IMR-90 (cell line): ENCODE measurements around the gene RNASE3. TPM values are rescaled to one million over a fixed set of nuclear protein-coding genes. Genes with fewer than 3 reads are reported as not detected.

Source experiments
- ATAC-seq: fragments of 200-7000 bp; cut with Tn5 transposase; 2 replicates; pipeline ENCODE4 v1.9.1; 2020; ENCODE audit warnings: low read depth, mild to moderate bottlenecking, moderate library complexity
- BruUV-seq: library from RNA; stranded (reverse); fragments of 400-500 nt; replicated peaks from 2 replicates; lab custom pipeline; 2021; lab: Mats Ljungman, UMichigan
- CTCF ChIA-PET: fragments of 300-600 bp; formaldehyde crosslinking; extraction: SDS; loops from one replicate; lab custom pipeline; 2021; ENCODE audit warnings: antibody characterized with exemption; lab: Yijun Ruan, JAX
- POLR2A ChIA-PET: fragments of 300-600 bp; sonication (Branson Sonifier 250); formaldehyde crosslinking; loops from one replicate; lab custom pipeline; 2022; ENCODE audit warnings: antibody characterized with exemption; ENCODE audit not compliant: unreplicated experiment; lab: Charles Lee
- DNase-seq: peaks from one replicate; pipeline ENCODE4 v3.0.0; 2013
- H2AFZ ChIP-seq: replicated peaks from 2 replicates; pipeline ENCODE3; 2013; ENCODE audit warnings: low read length, mild to moderate bottlenecking; ENCODE audit not compliant: poor library complexity
- H2AK5ac ChIP-seq: 2 replicates; pipeline ENCODE4 v1.6.1; 2013; ENCODE audit warnings: low read depth, low read length, inconsistent platforms
- H2AK9ac ChIP-seq: replicated peaks from 2 replicates; pipeline ENCODE3; 2013; ENCODE audit warnings: mild to moderate bottlenecking, low read depth, low read length, moderate library complexity; ENCODE audit not compliant: poor library complexity
- H2BK120ac ChIP-seq: 2 replicates; pipeline ENCODE4 v1.6.1; 2013; ENCODE audit warnings: low read depth, low read length, inconsistent platforms
- H2BK15ac ChIP-seq: 3 replicates; pipeline ENCODE4 v1.6.1; 2013; ENCODE audit warnings: low read depth, low read length, inconsistent platforms
- H2BK20ac ChIP-seq: 2 replicates; pipeline ENCODE4 v1.6.1; 2013; ENCODE audit warnings: low read depth, mild to moderate bottlenecking, inconsistent platforms, low read length, moderate library complexity
- H2BK5ac ChIP-seq: 2 replicates; pipeline ENCODE4 v1.6.1; 2013; ENCODE audit warnings: mild to moderate bottlenecking, low read depth, low read length, inconsistent platforms; ENCODE audit not compliant: poor library complexity, severe bottlenecking
- H3K14ac ChIP-seq: replicated peaks from 2 replicates; pipeline ENCODE4 v1.6.1; 2013; ENCODE audit warnings: low read depth, low read length, inconsistent platforms
- H3K18ac ChIP-seq: 2 replicates; pipeline ENCODE4 v1.6.1; 2013; ENCODE audit warnings: low read depth, low read length, control low read depth
- H3K23ac ChIP-seq: 2 replicates; pipeline ENCODE4 v1.6.1; 2013; ENCODE audit warnings: low read depth, low read length, inconsistent platforms
- H3K27ac ChIP-seq: 2 replicates; pipeline ENCODE4 v1.5.1; 2013; ENCODE audit warnings: mild to moderate bottlenecking, control low read depth, low read length; ENCODE audit not compliant: insufficient read depth
- H3K27me3 ChIP-seq: 2 replicates; pipeline ENCODE4 v1.6.1; 2013; ENCODE audit warnings: low read length; ENCODE audit not compliant: control insufficient read depth, insufficient read depth
- H3K36me3 ChIP-seq: 2 replicates; pipeline ENCODE4 v1.6.1; 2013; ENCODE audit warnings: low read length, mixed read lengths; ENCODE audit not compliant: control insufficient read depth, insufficient read depth
- H3K4ac ChIP-seq: 2 replicates; pipeline ENCODE4 v1.6.1; 2013; ENCODE audit warnings: low read depth, low read length, inconsistent platforms
- H3K4me1 ChIP-seq: 2 replicates; pipeline ENCODE4 v1.6.1; 2013; ENCODE audit warnings: low read length, mixed read lengths; ENCODE audit not compliant: control insufficient read depth, insufficient read depth
- H3K4me2 ChIP-seq: 2 replicates; pipeline ENCODE4 v1.6.1; 2013; ENCODE audit warnings: low read depth, mild to moderate bottlenecking, control low read depth, low read length, moderate library complexity
- H3K4me3 ChIP-seq: 2 replicates; pipeline ENCODE4 v1.5.1; 2013; ENCODE audit warnings: low read depth, mild to moderate bottlenecking, control low read depth, low read length, moderate library complexity; ENCODE audit not compliant: insufficient read depth
- H3K56ac ChIP-seq: 2 replicates; pipeline ENCODE4 v1.6.1; 2013; ENCODE audit warnings: low read length, inconsistent platforms; ENCODE audit not compliant: insufficient read depth; ENCODE audit errors: extremely low read depth
- H3K79me1 ChIP-seq, 2 experiments: 2 replicates each; pipeline ENCODE4 v1.6.1; 2013; ENCODE audit warnings: low read length in 2 of 2, inconsistent platforms in 1 of 2, low read depth in 1 of 2
- H3K9ac ChIP-seq: 2 replicates; pipeline ENCODE4 v1.6.1; 2013; ENCODE audit warnings: low read depth, low read length, control low read depth
- H3K9me1 ChIP-seq: 2 replicates; pipeline ENCODE4 v1.6.1; 2013; ENCODE audit warnings: low read length, inconsistent platforms; ENCODE audit not compliant: insufficient read depth
- H3K9me3 ChIP-seq: 2 replicates; pipeline ENCODE4 v1.6.1; 2013; ENCODE audit warnings: low read length; ENCODE audit not compliant: control insufficient read depth, insufficient read depth
- H4K20me1 ChIP-seq: 2 replicates; pipeline ENCODE4 v1.6.1; 2013; ENCODE audit warnings: low read length, inconsistent platforms; ENCODE audit not compliant: insufficient read depth
- H4K5ac ChIP-seq: 2 replicates; pipeline ENCODE4 v1.6.1; 2013; ENCODE audit warnings: mild to moderate bottlenecking, low read depth, low read length, control low read depth
- H4K8ac ChIP-seq, 2 experiments: 2 replicates each; pipeline ENCODE4 v1.6.1; 2013; ENCODE audit warnings: low read depth in 2 of 2, low read length in 2 of 2, control low read depth in 1 of 2, inconsistent platforms in 1 of 2
- H4K91ac ChIP-seq: 2 replicates; pipeline ENCODE4 v1.6.1; 2013; ENCODE audit warnings: low read depth, low read length, inconsistent platforms; ENCODE audit not compliant: insufficient read depth
- BHLHE40 ChIP-seq: fragments of 150-350 bp; IDR thresholded peaks from 2 replicates; pipeline ENCODE4 v1.6.1; 2016; ENCODE audit warnings: mild to moderate bottlenecking, low read depth, low read length
- CTCF ChIP-seq: conservative IDR thresholded peaks from 2 replicates; pipeline ENCODE4 v1.5.1; 2012; ENCODE audit warnings: mild to moderate bottlenecking, low read depth, low read length, improper control_type of control experiment
- FOS ChIP-seq: fragments of 150-350 bp; IDR thresholded peaks from 2 replicates; pipeline ENCODE4 v1.6.1; 2016; ENCODE audit warnings: low read depth, low read length
- MAZ ChIP-seq: IDR thresholded peaks from 2 replicates; pipeline ENCODE4 v1.6.1; 2012; ENCODE audit warnings: low read depth, mild to moderate bottlenecking, low read length, improper control_type of control experiment, moderate library complexity, borderline replicate concordance
- RAD21 ChIP-seq: IDR thresholded peaks from 2 replicates; pipeline ENCODE4 v1.6.1; 2012; ENCODE audit warnings: low read length, improper control_type of control experiment
- RFX5 ChIP-seq: IDR thresholded peaks from 2 replicates; pipeline ENCODE4 v1.8.0; 2012; ENCODE audit warnings: low read depth, mild to moderate bottlenecking, low read length, moderate library complexity
- SMC3 ChIP-seq: fragments of 150-350 bp; IDR thresholded peaks from 2 replicates; pipeline ENCODE4 v1.6.1; 2016; ENCODE audit warnings: low read depth, mild to moderate bottlenecking, antibody characterized with exemption, low read length, moderate library complexity
- WGBS, 2 experiments: methylation state at CpG; one replicate each; pipeline versions ENCODE4 v1.1.5 to v1.1.7; 2013; ENCODE audit warnings: missing lambda C conversion rate in 2 of 2; ENCODE audit not compliant: insufficient read length in 1 of 2; ENCODE audit errors: extremely low coverage in 2 of 2; 5-methylcytosine and 5-hydroxymethylcytosine counted together
- dilution Hi-C: fragments of 300-500 bp; cut with HindIII; formaldehyde crosslinking; loops from one replicate; pipeline ENCODE4 v1.14.3; 2018; ENCODE audit warnings: low sequenced_read_pairs; ENCODE audit not compliant: unreplicated experiment
- in situ Hi-C: fragments of 300-500 bp; cut with MboI; formaldehyde crosslinking; loops from 3 replicates; pipeline ENCODE4 v1.14.3; 2019; ENCODE audit warnings: low sequenced_read_pairs, inconsistent platforms, mixed read lengths
- intact Hi-C: fragments of 100-400 bp; cut with micrococcal nuclease; formaldehyde crosslinking; loops from 2 replicates; pipeline ENCODE4 v1.10.0; 2022
- polyA plus RNA-seq, 3 experiments: library from polyadenylated mRNA; depleted of rRNA; stranded (reverse); fragments of >200 nt; gene quantifications; 2 replicates each; pipeline ENCODE4 v1.2.3, GENCODE V29; 2012; ENCODE audit warnings: low replicate concordance in 1 of 3
- total RNA-seq: library from RNA; depleted of rRNA; stranded (reverse); fragments of >200 nt; gene quantifications from 2 replicates; pipeline ENCODE4 v1.2.3, GENCODE V29; 2012

RNASE3 gene
- total and polyA plus RNA-seq, 2 of the 4 experiments (the other 2 are of a cell fraction): not detected

- no peak overlapping the region for H2BK120ac ChIP-seq
- ATAC-seq: peak; percentile 90
- H4K8ac ChIP-seq: no peak overlapping the region
- H3K4ac ChIP-seq: no peak overlapping the region
- H2AK5ac ChIP-seq: no peak overlapping the region
- H3K27ac ChIP-seq: no peak overlapping the region
- POLR2A ChIA-PET: no interaction called here
- no peak overlapping the region for H3K14ac ChIP-seq
- intact Hi-C loops (loop anchor here (1.0 to 5.0 kb wide), 3 partner anchors 114 to 245 kb away; partner anchors contain the start of gene TMEM253), in situ Hi-C loops (no loop called here), dilution Hi-C loops (no loop called here)
- no peaks in the 10 kb centered on the region for H3K79me1 ChIP-seq
- H4K5ac ChIP-seq: no peak overlapping the region
- no peak overlapping the region for H3K23ac ChIP-seq
- H2BK20ac ChIP-seq: no peak overlapping the region
- H3K9me3 ChIP-seq: no peaks in the 10 kb centered on the region
- H2AK9ac ChIP-seq: no peak overlapping the region
- H3K18ac ChIP-seq: no peak overlapping the region
- WGBS, 2 experiments: 60% methylated on average over 5 of the region's 14 CpGs; no CpG with 5 or more reads in 1 of the 2 experiments
- no peaks in the 10 kb centered on the region for H3K4me1 ChIP-seq
- H3K56ac ChIP-seq: no peak overlapping the region
- peak; percentile 34 for DNase-seq
- H2BK15ac ChIP-seq: no peak overlapping the region
- no peaks in the 10 kb centered on the region for H3K9me1 ChIP-seq
- no peak overlapping the region for H2AFZ ChIP-seq
- H3K27me3 ChIP-seq: peaks cover 2% of the 10 kb centered on the region; the same call in 1 of the 2 replicates
- TF ChIP-seq SMC3 (peak; percentile 53), MAZ (no peak), BHLHE40 (no peak), CTCF (peak; percentile 73), FOS (no peak), RFX5 (no peak), RAD21 (peak; percentile 48)
- no peak overlapping the region for H3K9ac ChIP-seq
- no peak overlapping the region for H4K91ac ChIP-seq
- CTCF ChIA-PET: interaction anchor here (0.6 to 3.4 kb wide), 8 partner anchors 11 to 167 kb away, joined by 3 to 27 read pairs (median 3); no protein-coding TSS in a partner anchor
- no peak overlapping the region for H3K4me3 ChIP-seq
- no TSS peak for BruUV-seq
- no peak overlapping the region for H2BK5ac ChIP-seq
- no peaks in the 10 kb centered on the region for H3K36me3 ChIP-seq
- H3K4me2 ChIP-seq: no peak overlapping the region
- no peaks in the 10 kb centered on the region for H4K20me1 ChIP-seq
Observed at GRCh38 chr14:20857630-20858261, 33.4 kb upstream of the RNASE3 start.
